Peyer's patch (tissue), 4 donors: ENCODE data around the gene CELF2.

ENCODE experiments used
- POLR2A ChIP-seq, 2 donors: fragments of 450-650 bp; IDR thresholded peaks; one replicate each; pipeline ENCODE4 v1.5.1; 2017; ENCODE audit warnings: antibody characterized with exemption in 2 of 2, mild to moderate bottlenecking in 2 of 2, moderate library complexity in 2 of 2
- TF ChIP-seq, protein P1 (sequence below), 6 experiments: fragments of 450-650 bp in 4 of 6; fragments of 200-600 bp in 2 of 6; sonication (generic) in 1 of 6; IDR thresholded peaks; one replicate each; pipeline ENCODE4 v1.5.1; 2017 to 2019; ENCODE audit warnings: antibody characterized with exemption in 6 of 6, mild to moderate bottlenecking in 3 of 6, moderate library complexity in 1 of 6

DNA sequence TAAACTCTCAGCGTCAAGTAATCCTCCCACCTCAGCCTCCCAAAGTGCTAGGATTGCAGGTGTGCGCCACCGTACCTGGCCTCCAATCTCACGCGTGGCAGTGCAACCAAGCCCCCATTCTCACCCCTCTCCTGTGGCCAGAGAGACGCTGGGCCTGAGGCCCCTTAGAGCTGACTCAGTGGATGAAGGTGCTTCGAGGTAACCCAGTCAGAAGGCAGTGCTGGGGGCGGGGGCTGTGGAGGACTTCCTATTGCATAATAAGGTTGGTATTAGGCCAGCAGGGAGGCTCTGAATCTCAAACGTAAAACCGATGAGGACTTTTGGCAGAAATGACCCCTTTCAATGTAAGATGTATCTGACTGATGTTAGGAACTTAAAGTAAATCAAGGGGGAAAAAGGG is 364.5 kb downstream of the CELF2 start:
- no peak for TF ChIP-seq POLR2A (IDR thresholded peaks at IDR 0.05)
- TF ChIP-seq, protein P1, sequence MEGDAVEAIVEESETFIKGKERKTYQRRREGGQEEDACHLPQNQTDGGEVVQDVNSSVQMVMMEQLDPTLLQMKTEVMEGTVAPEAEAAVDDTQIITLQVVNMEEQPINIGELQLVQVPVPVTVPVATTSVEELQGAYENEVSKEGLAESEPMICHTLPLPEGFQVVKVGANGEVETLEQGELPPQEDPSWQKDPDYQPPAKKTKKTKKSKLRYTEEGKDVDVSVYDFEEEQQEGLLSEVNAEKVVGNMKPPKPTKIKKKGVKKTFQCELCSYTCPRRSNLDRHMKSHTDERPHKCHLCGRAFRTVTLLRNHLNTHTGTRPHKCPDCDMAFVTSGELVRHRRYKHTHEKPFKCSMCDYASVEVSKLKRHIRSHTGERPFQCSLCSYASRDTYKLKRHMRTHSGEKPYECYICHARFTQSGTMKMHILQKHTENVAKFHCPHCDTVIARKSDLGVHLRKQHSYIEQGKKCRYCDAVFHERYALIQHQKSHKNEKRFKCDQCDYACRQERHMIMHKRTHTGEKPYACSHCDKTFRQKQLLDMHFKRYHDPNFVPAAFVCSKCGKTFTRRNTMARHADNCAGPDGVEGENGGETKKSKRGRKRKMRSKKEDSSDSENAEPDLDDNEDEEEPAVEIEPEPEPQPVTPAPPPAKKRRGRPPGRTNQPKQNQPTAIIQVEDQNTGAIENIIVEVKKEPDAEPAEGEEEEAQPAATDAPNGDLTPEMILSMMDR (IDR thresholded peaks at IDR 0.05), result no peak
